Measurements from ENCODE around the gene EFNA5. TPM values are rescaled to one million over a fixed set of nuclear protein-coding genes. Genes with fewer than 3 reads are reported as not detected.

The EFNA5 gene
- total and polyA plus RNA-seq, 4 donors: 4.2 to 11.8 (median 8.3) TPM

- Histone ChIP-seq H3K27ac (ENCODE audit: low read depth in 1 of 2, low read length in 2 of 2) (no peak overlapping the region), H3K36me3 (ENCODE audit: control insufficient read depth in 1 of 2, insufficient read depth in 2 of 2, low read length in 1 of 2) (no peaks in the 10 kb centered on the region), H3K4me1 (ENCODE audit: control insufficient read depth in 1 of 2, insufficient read depth in 2 of 2, low read length in 2 of 2) (peaks cover 0 to 2% of the 10 kb centered on the region in 2 donors), H3K4me3 (ENCODE audit: low read length in 2 of 2) (no peak overlapping the region), H3K27me3 (ENCODE audit: control insufficient read depth in 1 of 2, insufficient read depth in 2 of 2, low read length in 1 of 2) (no peaks in the 10 kb centered on the region), H3K9me3 (ENCODE audit: control insufficient read depth, low read length) (no peaks in the 10 kb centered on the region)
- DNase-seq (no peak), ATAC-seq (ENCODE audit: low FRiP score) (no peak)
- intact Hi-C loops (cut with DNase I): no loop called here
- 35 to 41% methylated on average over 3 of the region's 3 CpGs for WGBS, 2 donors
Measured at GRCh38 chr5:107636555-107636954, 34.2 kb downstream of the EFNA5 start.

- WGBS, 2 donors: 75 to 80% methylated on average over 4 of the region's 4 CpGs
- H3K9me3 ChIP-seq (ENCODE audit: control insufficient read depth, low read length): no peaks in the 10 kb centered on the region
- peaks cover 0 to 2% of the 10 kb centered on the region in 2 donors for H3K4me1 ChIP-seq (ENCODE audit: control insufficient read depth in 1 of 2, insufficient read depth in 2 of 2, low read length in 2 of 2)
- H3K4me3 ChIP-seq (ENCODE audit: low read length in 2 of 2): no peak overlapping the region
- no peak for ATAC-seq (ENCODE audit: low FRiP score)
- intact Hi-C loops (cut with DNase I): no loop called here
- no peaks in the 10 kb centered on the region for H3K27me3 ChIP-seq (ENCODE audit: control insufficient read depth in 1 of 2, insufficient read depth in 2 of 2, low read length in 1 of 2)
- H3K27ac ChIP-seq (ENCODE audit: low read depth in 1 of 2, low read length in 2 of 2): no peak overlapping the region
- no peak for DNase-seq
- no peaks in the 10 kb centered on the region for H3K36me3 ChIP-seq (ENCODE audit: control insufficient read depth in 1 of 2, insufficient read depth in 2 of 2, low read length in 1 of 2)
Measured at GRCh38 chr5:107636068-107636467, 34.7 kb downstream of the EFNA5 start.

- Histone ChIP-seq H3K4me1 (ENCODE audit: control insufficient read depth in 1 of 2, insufficient read depth in 2 of 2, low read length in 2 of 2) (peaks cover 0 to 2% of the 10 kb centered on the region in 2 donors), H3K4me3 (ENCODE audit: low read length in 2 of 2) (no peak overlapping the region), H3K36me3 (ENCODE audit: control insufficient read depth in 1 of 2, insufficient read depth in 2 of 2, low read length in 1 of 2) (no peaks in the 10 kb centered on the region), H3K9me3 (ENCODE audit: control insufficient read depth, low read length) (no peaks in the 10 kb centered on the region), H3K27me3 (ENCODE audit: control insufficient read depth in 1 of 2, insufficient read depth in 2 of 2, low read length in 1 of 2) (no peaks in the 10 kb centered on the region), H3K27ac (ENCODE audit: low read depth in 1 of 2, low read length in 2 of 2) (no peak overlapping the region)
- intact Hi-C loops (cut with DNase I): no loop called here
- DNase-seq (no peak), ATAC-seq (ENCODE audit: low FRiP score) (no peak)
- WGBS, 2 donors: 87 to 91% methylated on average over 7 of the region's 7 CpGs
Measured at GRCh38 chr5:107634981-107635848, 35.5 kb downstream of the EFNA5 start.

- Histone ChIP-seq H3K9me3 (ENCODE audit: control insufficient read depth, low read length) (no peaks in the 10 kb centered on the region), H3K27me3 (ENCODE audit: control insufficient read depth in 1 of 2, insufficient read depth in 2 of 2, low read length in 1 of 2) (no peaks in the 10 kb centered on the region), H3K27ac (ENCODE audit: low read depth in 1 of 2, low read length in 2 of 2) (no peak overlapping the region), H3K4me1 (ENCODE audit: control insufficient read depth in 1 of 2, insufficient read depth in 2 of 2, low read length in 2 of 2) (peaks cover 0 to 2% of the 10 kb centered on the region in 2 donors), H3K36me3 (ENCODE audit: control insufficient read depth in 1 of 2, insufficient read depth in 2 of 2, low read length in 1 of 2) (no peaks in the 10 kb centered on the region), H3K4me3 (ENCODE audit: low read length in 2 of 2) (no peak overlapping the region)
- ATAC-seq (ENCODE audit: low FRiP score) (no peak), DNase-seq (no peak)
- 66 to 68% methylated on average over 11 of the region's 11 CpGs for WGBS, 2 donors
- intact Hi-C loops (cut with DNase I): no loop called here
Measured at GRCh38 chr5:107633171-107633901, 37.4 kb downstream of the EFNA5 start.

- intact Hi-C loops (cut with DNase I): no loop called here
- ATAC-seq (ENCODE audit: low FRiP score): no peak
Measured at GRCh38 chr5:107631805-107632362, 38.9 kb downstream of the EFNA5 start.

GRCh38 chr5:107630184-107630583, 40.6 kb downstream of the EFNA5 start:
- H3K4me3 ChIP-seq (ENCODE audit: low read length in 2 of 2): no peak overlapping the region
- H3K9me3 ChIP-seq (ENCODE audit: control insufficient read depth, low read length): no peaks in the 10 kb centered on the region
- ATAC-seq (ENCODE audit: low FRiP score) (no peak), DNase-seq (no peak)
- no peaks in the 10 kb centered on the region for H3K27me3 ChIP-seq (ENCODE audit: control insufficient read depth in 1 of 2, insufficient read depth in 2 of 2, low read length in 1 of 2)
- intact Hi-C loops (cut with DNase I): no loop called here
- no peaks in the 10 kb centered on the region for H3K36me3 ChIP-seq (ENCODE audit: control insufficient read depth in 1 of 2, insufficient read depth in 2 of 2, low read length in 1 of 2)
- no peak overlapping the region for H3K27ac ChIP-seq (ENCODE audit: low read depth in 1 of 2, low read length in 2 of 2)
- WGBS, 2 donors: 98 to 99% methylated on average over 2 of the region's 2 CpGs
- H3K4me1 ChIP-seq (ENCODE audit: control insufficient read depth in 1 of 2, insufficient read depth in 2 of 2, low read length in 2 of 2): peaks cover 0 to 2% of the 10 kb centered on the region in 2 donors

More at GRCh38 chr5:107631805-107632362, 38.9 kb downstream of the EFNA5 start:
- Histone ChIP-seq H3K27ac (ENCODE audit: low read depth in 1 of 2, low read length in 2 of 2) (no peak overlapping the region), H3K36me3 (ENCODE audit: control insufficient read depth in 1 of 2, insufficient read depth in 2 of 2, low read length in 1 of 2) (no peaks in the 10 kb centered on the region), H3K27me3 (ENCODE audit: control insufficient read depth in 1 of 2, insufficient read depth in 2 of 2, low read length in 1 of 2) (no peaks in the 10 kb centered on the region), H3K9me3 (ENCODE audit: control insufficient read depth, low read length) (no peaks in the 10 kb centered on the region), H3K4me1 (ENCODE audit: control insufficient read depth in 1 of 2, insufficient read depth in 2 of 2, low read length in 2 of 2) (peaks cover 0 to 2% of the 10 kb centered on the region in 2 donors), H3K4me3 (ENCODE audit: low read length in 2 of 2) (no peak overlapping the region)
- WGBS, 2 donors: 88 to 91% methylated on average over 4 of the region's 4 CpGs
- DNase-seq: no peak

GRCh38 chr5:107624235-107624634, 46.5 kb downstream of the EFNA5 start:
- no peaks in the 10 kb centered on the region for H3K27me3 ChIP-seq (ENCODE audit: control insufficient read depth in 1 of 2, insufficient read depth in 2 of 2, low read length in 1 of 2)

GRCh38 chr5:107621089-107621488, 49.6 kb downstream of the EFNA5 start:
- DNase-seq (no peak), ATAC-seq (ENCODE audit: low FRiP score) (no peak)
- Histone ChIP-seq H3K36me3 (ENCODE audit: control insufficient read depth in 1 of 2, insufficient read depth in 2 of 2, low read length in 1 of 2) (no peaks in the 10 kb centered on the region), H3K4me3 (ENCODE audit: low read length in 2 of 2) (no peak overlapping the region), H3K27ac (ENCODE audit: low read depth in 1 of 2, low read length in 2 of 2) (no peak overlapping the region), H3K9me3 (ENCODE audit: control insufficient read depth, low read length) (no peaks in the 10 kb centered on the region), H3K4me1 (ENCODE audit: control insufficient read depth in 1 of 2, insufficient read depth in 2 of 2, low read length in 2 of 2) (no peaks in the 10 kb centered on the region), H3K27me3 (ENCODE audit: control insufficient read depth in 1 of 2, insufficient read depth in 2 of 2, low read length in 1 of 2) (no peaks in the 10 kb centered on the region)
- intact Hi-C loops (cut with DNase I): no loop called here
- 88 to 97% methylated on average over 1 of the region's 1 CpG for WGBS, 2 donors

More at GRCh38 chr5:107624235-107624634, 46.5 kb downstream of the EFNA5 start:
- Histone ChIP-seq H3K4me1 (ENCODE audit: control insufficient read depth in 1 of 2, insufficient read depth in 2 of 2, low read length in 2 of 2) (no peaks in the 10 kb centered on the region), H3K27ac (ENCODE audit: low read depth in 1 of 2, low read length in 2 of 2) (no peak overlapping the region), H3K9me3 (ENCODE audit: control insufficient read depth, low read length) (no peaks in the 10 kb centered on the region), H3K4me3 (ENCODE audit: low read length in 2 of 2) (no peak overlapping the region), H3K36me3 (ENCODE audit: control insufficient read depth in 1 of 2, insufficient read depth in 2 of 2, low read length in 1 of 2) (no peaks in the 10 kb centered on the region)
- intact Hi-C loops (cut with DNase I): no loop called here
- DNase-seq: no peak
- no peak for ATAC-seq (ENCODE audit: low FRiP score)
- WGBS, 2 donors: 95 to 98% methylated on average over 1 of the region's 1 CpG

All from aorta (tissue), 5 donors.